Esophagus (tissue), 2 donors: ENCODE results near the gene GRM7. TPM values are rescaled to one million over a fixed set of nuclear protein-coding genes. Genes with fewer than 3 reads are reported as not detected.
"Not testable (repeated sequence)": the region's sequence is repeated elsewhere in the genome, so short reads cannot be mapped to it uniquely, and the experiment has no call there.

ENCODE experiments used
- H3K27ac ChIP-seq, 2 donors: one replicate each; pipeline ENCODE4 v1.5.1; 2013; ENCODE audit warnings: low read depth in 2 of 2, mild to moderate bottlenecking in 2 of 2, inconsistent platforms in 1 of 2, low read length in 1 of 2, moderate library complexity in 1 of 2
- H3K27me3 ChIP-seq, 2 donors: one replicate each; pipeline ENCODE4 v1.6.1; 2013; ENCODE audit warnings: low read length in 2 of 2, control low read depth in 1 of 2, mild to moderate bottlenecking in 1 of 2; ENCODE audit not compliant: insufficient read depth in 2 of 2, control insufficient read depth in 1 of 2
- H3K36me3 ChIP-seq, 2 donors: one replicate each; pipeline ENCODE4 v1.6.1; 2013; ENCODE audit warnings: low read length in 1 of 2; ENCODE audit not compliant: control insufficient read depth in 2 of 2, insufficient read depth in 2 of 2
- H3K4me1 ChIP-seq, 2 donors: one replicate each; pipeline ENCODE4 v1.6.1; 2013; ENCODE audit warnings: low read length in 1 of 2; ENCODE audit not compliant: control insufficient read depth in 2 of 2, insufficient read depth in 2 of 2
- H3K4me3 ChIP-seq, 2 donors: one replicate each; pipeline ENCODE4 v1.5.1; 2013; ENCODE audit warnings: low read length in 2 of 2, mild to moderate bottlenecking in 2 of 2, low read depth in 1 of 2, moderate library complexity in 1 of 2
- H3K9me3 ChIP-seq, 2 donors: one replicate each; pipeline ENCODE4 v1.6.1; 2013; ENCODE audit warnings: mild to moderate bottlenecking in 2 of 2, low read depth in 1 of 2, low read length in 1 of 2, moderate library complexity in 1 of 2; ENCODE audit not compliant: control insufficient read depth in 2 of 2, insufficient read depth in 1 of 2
- WGBS, 2 donors: extraction: QIAGEN DNeasy Blood & Tissue Kit; methylation state at CpG; one replicate each; pipeline ENCODE4 v1.1.7; 2013; 5-methylcytosine and 5-hydroxymethylcytosine counted together
- polyA plus RNA-seq, 2 donors: library from polyadenylated mRNA; stranded (reverse); fragments of 200-250 nt; gene quantifications; one replicate each; pipeline ENCODE4 v1.2.3, GENCODE V29; 2013
- donor health status: healthy with polysubstance abuse.
- donor health status: Bipolar disorder and iron deficiency.

The GRM7 gene
- polyA plus RNA-seq, 2 donors, result 0.01 TPM; not detected in 1

GRCh38 chr3:6935418-6935817 is 74.5 kb downstream of the GRM7 start:
- not testable (repeated sequence) for H3K36me3 ChIP-seq, H3K4me1 ChIP-seq, H3K27ac ChIP-seq, H3K27me3 ChIP-seq, H3K9me3 ChIP-seq, H3K4me3 ChIP-seq
- 93 to 100% methylated on average over 2 of the region's 2 CpGs for WGBS, 2 donors

- WGBS, 2 donors, result 81 to 87% methylated on average over 2 of the region's 2 CpGs
- peaks cover 0 to 5% of the 10 kb centered on the region in 2 donors for H3K9me3 ChIP-seq
- no peaks in the 10 kb centered on the region for H3K27me3 ChIP-seq
- no peak overlapping the region for H3K4me3 ChIP-seq
- H3K4me1 ChIP-seq, result no peaks in the 10 kb centered on the region
- H3K27ac ChIP-seq, result no peak overlapping the region
- H3K36me3 ChIP-seq, result no peaks in the 10 kb centered on the region
Measured at GRCh38 chr3:6935970-6936369, 75.1 kb downstream of the GRM7 start.

GRCh38 chr3:6962801-6963200 is 101.9 kb downstream of the GRM7 start:
- Histone ChIP-seq H3K36me3 (no peaks in the 10 kb centered on the region), H3K9me3 (no peaks in the 10 kb centered on the region), H3K27me3 (no peaks in the 10 kb centered on the region), H3K4me3 (no peak overlapping the region), H3K4me1 (no peaks in the 10 kb centered on the region), H3K27ac (no peak overlapping the region)

GRCh38 chr3:6965881-6966280 is 105.0 kb downstream of the GRM7 start:
- no peaks in the 10 kb centered on the region for H3K9me3 ChIP-seq
- no peaks in the 10 kb centered on the region for H3K36me3 ChIP-seq
- WGBS, 2 donors, result 78 to 82% methylated on average over 5 of the region's 5 CpGs
- H3K4me3 ChIP-seq, result no peak overlapping the region
- H3K27ac ChIP-seq, result no peak overlapping the region
- no peaks in the 10 kb centered on the region for H3K27me3 ChIP-seq
- no peaks in the 10 kb centered on the region for H3K4me1 ChIP-seq

DNA sequence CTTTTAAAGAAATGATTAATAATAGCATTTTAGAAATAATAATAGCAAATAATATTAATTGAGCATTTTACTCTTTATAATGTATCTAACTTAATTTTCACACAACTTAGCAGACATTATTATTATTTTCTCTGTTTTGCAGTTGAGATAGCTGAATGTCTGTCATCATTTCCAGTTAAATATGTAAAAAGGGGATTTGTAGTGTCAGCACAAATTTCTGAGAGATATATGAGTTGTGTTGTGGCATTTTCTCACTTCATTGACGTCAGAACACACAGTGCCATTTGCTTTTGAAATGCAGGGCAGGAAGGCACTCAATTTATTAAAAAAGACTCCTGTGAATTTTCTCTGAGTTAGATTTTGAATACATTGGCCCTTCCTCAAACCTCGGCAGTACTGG is 111.0 kb downstream of the GRM7 start:
- Histone ChIP-seq H3K9me3 (no peaks in the 10 kb centered on the region), H3K4me1 (no peaks in the 10 kb centered on the region), H3K36me3 (no peaks in the 10 kb centered on the region), H3K27ac (no peak overlapping the region), H3K27me3 (no peaks in the 10 kb centered on the region), H3K4me3 (no peak overlapping the region)
- WGBS, 2 donors, result 80 to 84% methylated on average over 2 of the region's 2 CpGs

DNA sequence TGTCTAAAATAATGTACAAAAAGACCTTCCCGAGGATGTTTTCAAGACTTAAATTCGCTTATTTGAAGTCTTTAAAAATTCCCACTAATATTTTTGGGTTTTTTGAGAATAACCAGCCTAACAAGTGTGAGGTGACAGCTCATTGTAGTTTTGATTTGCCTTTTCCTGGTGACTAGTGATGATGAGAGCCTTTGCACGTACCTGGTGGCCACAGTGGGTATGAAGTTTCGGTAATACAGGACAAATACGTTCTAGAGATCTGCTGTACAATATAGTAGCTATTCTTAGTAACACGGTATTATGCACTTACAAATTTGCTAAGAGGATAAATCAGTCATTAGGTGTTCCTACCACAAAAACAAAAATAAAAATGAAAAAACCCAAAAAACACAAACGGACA is 124.9 kb downstream of the GRM7 start:
- 88 to 89% methylated on average over 7 of the region's 7 CpGs for WGBS, 2 donors
- no peak overlapping the region for H3K4me3 ChIP-seq
- no peaks in the 10 kb centered on the region for H3K27me3 ChIP-seq
- no peaks in the 10 kb centered on the region for H3K4me1 ChIP-seq
- H3K27ac ChIP-seq, result no peak overlapping the region
- no peaks in the 10 kb centered on the region for H3K36me3 ChIP-seq
- no peaks in the 10 kb centered on the region for H3K9me3 ChIP-seq

GRCh38 chr3:6989608-6990291 is 128.8 kb downstream of the GRM7 start:
- Histone ChIP-seq H3K4me3 (no peak overlapping the region), H3K27me3 (no peaks in the 10 kb centered on the region), H3K36me3 (no peaks in the 10 kb centered on the region), H3K9me3 (no peaks in the 10 kb centered on the region), H3K4me1 (no peaks in the 10 kb centered on the region), H3K27ac (no peak overlapping the region)
- 73 to 77% methylated on average over 4 of the region's 4 CpGs for WGBS, 2 donors

- H3K4me3 ChIP-seq, result no peak overlapping the region
- H3K27ac ChIP-seq, result no peak overlapping the region
- no peaks in the 10 kb centered on the region for H3K9me3 ChIP-seq
- H3K27me3 ChIP-seq, result no peaks in the 10 kb centered on the region
- WGBS, 2 donors, result 69 to 76% methylated on average over 3 of the region's 3 CpGs
- no peaks in the 10 kb centered on the region for H3K36me3 ChIP-seq
- H3K4me1 ChIP-seq, result no peaks in the 10 kb centered on the region
Measured at GRCh38 chr3:6994081-6994668, 133.3 kb downstream of the GRM7 start.

GRCh38 chr3:7000501-7000900 is 139.6 kb downstream of the GRM7 start:
- Histone ChIP-seq H3K27ac (no peak overlapping the region), H3K27me3 (no peaks in the 10 kb centered on the region), H3K9me3 (no peaks in the 10 kb centered on the region), H3K4me3 (no peak overlapping the region), H3K36me3 (no peaks in the 10 kb centered on the region), H3K4me1 (no peaks in the 10 kb centered on the region)
- 41 to 58% methylated on average over 1 of the region's 1 CpG for WGBS, 2 donors

DNA sequence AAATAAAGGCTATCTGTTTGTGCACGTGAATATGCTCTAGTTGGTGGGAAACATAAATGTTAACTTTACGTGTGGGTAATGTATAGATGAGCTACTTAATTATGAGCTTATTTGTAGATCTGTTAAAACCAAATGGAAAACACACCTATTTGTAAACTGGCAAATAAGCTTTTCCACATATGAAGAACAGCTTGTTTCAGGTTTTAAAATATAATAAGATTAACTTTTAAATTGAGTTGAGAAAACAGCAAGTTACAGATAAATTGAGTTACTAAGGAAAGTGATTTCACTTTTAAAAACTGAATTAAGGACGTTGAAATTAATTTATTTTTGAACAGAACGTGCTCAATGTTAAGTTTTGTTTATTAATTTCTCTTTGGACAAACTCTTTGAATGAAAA is 140.5 kb downstream of the GRM7 start:
- H3K9me3 ChIP-seq, result no peaks in the 10 kb centered on the region
- no peak overlapping the region for H3K27ac ChIP-seq
- H3K4me1 ChIP-seq, result no peaks in the 10 kb centered on the region
- no peaks in the 10 kb centered on the region for H3K36me3 ChIP-seq
- H3K4me3 ChIP-seq, result no peak overlapping the region
- no peaks in the 10 kb centered on the region for H3K27me3 ChIP-seq
- WGBS, 2 donors, result 77 to 83% methylated on average over 4 of the region's 4 CpGs
